B cell (primary cell): ENCODE measurements around the gene SLC5A5.

Experiments
- CTCF ChIP-seq: fragments of 200-600 bp; IDR thresholded peaks from one replicate; pipeline ENCODE4 v1.8.0; 2022; ENCODE audit warnings: antibody characterized with exemption, mild to moderate bottlenecking
- EZH2 ChIP-seq: IDR thresholded peaks from 2 replicates; pipeline ENCODE4 v1.6.1; 2012; ENCODE audit warnings: borderline replicate concordance, low read depth, mild to moderate bottlenecking, moderate library complexity, low read length; ENCODE audit not compliant: insufficient read depth, poor library complexity, severe bottlenecking

DNA sequence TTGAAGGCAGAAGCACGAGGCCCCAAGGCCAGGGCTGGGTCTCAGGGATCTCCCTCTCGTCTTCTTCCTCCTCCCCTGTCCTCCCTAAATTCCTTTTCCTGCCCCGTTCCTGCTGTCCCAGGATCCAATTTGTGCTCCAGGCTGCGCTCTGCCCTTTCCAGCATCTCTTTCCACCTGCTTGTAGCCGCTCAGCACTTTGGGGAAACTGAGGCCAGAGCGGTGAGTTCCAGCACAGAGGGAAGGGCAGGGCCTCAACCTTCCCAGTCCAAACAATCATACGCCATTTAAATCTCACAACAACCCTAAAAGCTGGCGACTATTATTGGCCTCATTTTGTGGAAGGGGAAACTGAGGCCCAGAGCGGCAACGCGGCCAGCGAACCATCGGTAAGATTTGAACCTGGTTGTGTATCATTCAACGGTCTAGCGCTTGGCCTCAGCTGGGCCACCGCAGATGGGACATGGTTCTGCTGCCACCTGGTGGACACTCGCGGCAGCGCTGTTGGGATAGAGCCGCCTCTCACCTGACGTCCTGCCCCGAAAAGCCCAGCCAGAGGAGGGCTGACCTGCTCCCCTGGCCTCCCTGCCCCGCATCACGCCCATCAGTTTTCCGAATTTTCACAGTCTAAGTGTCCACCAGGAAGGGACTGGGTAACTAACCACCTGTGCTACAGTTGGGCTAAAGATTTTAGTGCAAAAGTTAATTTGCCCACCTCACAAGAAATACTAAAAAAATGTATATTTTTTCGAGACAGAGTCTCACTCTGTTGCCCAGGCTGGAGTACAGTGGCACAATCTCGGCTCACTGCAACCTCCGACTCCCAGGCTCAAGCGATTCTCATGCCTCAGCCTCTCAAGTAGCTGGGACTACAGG, 16.2 kb upstream of the SLC5A5 start:
- peak; percentile 96 for TF ChIP-seq CTCF
- no peak for TF ChIP-seq EZH2
